GM12878 (cell line): Measurements from ENCODE around the gene RCAN2. TPM values are rescaled to one million over a fixed set of nuclear protein-coding genes. Genes with fewer than 3 reads are reported as not detected.

Source experiments
- ATAC-seq: fragments of 200-7000 bp; cut with Tn5 transposase; 3 replicates; pipeline ENCODE4 v1.9.1; 2020; ENCODE audit warnings: mild to moderate bottlenecking, moderate library complexity
- BruUV-seq: library from RNA; stranded (reverse); fragments of 400-500 nt; replicated peaks from 2 replicates; lab custom pipeline; 2021; lab: Mats Ljungman, UMichigan
- CTCF ChIA-PET: fragments of 300-600 bp; sonication (Branson Sonifier 250); formaldehyde crosslinking; extraction: SDS; loops from one replicate; lab custom pipeline; 2021; ENCODE audit warnings: inconsistent platforms; lab: Yijun Ruan, JAX
- POLR2A ChIA-PET: fragments of 350-600 bp; formaldehyde crosslinking; extraction: SDS; loops from one replicate; lab custom pipeline; 2021; ENCODE audit warnings: inconsistent platforms; lab: Charles Lee
- RAD21 ChIA-PET: fragments of 300-600 bp; sonication (Branson Sonifier 250); formaldehyde crosslinking; loops from one replicate; lab custom pipeline; 2023; ENCODE audit warnings: antibody characterized with exemption; ENCODE audit not compliant: unreplicated experiment; lab: Charles Lee
- SMC1A ChIA-PET: fragments of 300-600 bp; sonication (Branson Sonifier 250); formaldehyde crosslinking; loops from one replicate; lab custom pipeline; 2023; ENCODE audit not compliant: unreplicated experiment, uncharacterized antibody; lab: Charles Lee
- DNase-seq: peaks from one replicate; pipeline ENCODE4 v3.0.0-alpha.2; 2011; ENCODE audit warnings: low read depth, low spot score
- FAIRE-seq: peaks from 3 replicates; lab custom pipeline; 2011; peaks lifted over from hg19 to GRCh38; lab: Jason Lieb, UNC
- H2AFZ ChIP-seq: 2 replicates; pipeline ENCODE4 v1.6.0; 2011; ENCODE audit warnings: low read depth, low read length, control low read depth; ENCODE audit not compliant: control insufficient read depth
- H3K27ac ChIP-seq: 2 replicates; pipeline ENCODE4 v1.5.1; 2011; ENCODE audit warnings: control low read depth; ENCODE audit not compliant: control insufficient read depth, insufficient read depth
- H3K27me3 ChIP-seq, 2 experiments: replicated peaks in 1 of 2; 2 replicates each; pipeline versions ENCODE4 v1.6.0 to v1.6.1; 2011; ENCODE audit warnings: low read length in 1 of 2; ENCODE audit not compliant: control insufficient read depth in 2 of 2, insufficient read depth in 2 of 2
- H3K36me3 ChIP-seq, 2 experiments: 2 replicates each; pipeline ENCODE4 v1.5.1; 2011; ENCODE audit warnings: low read length in 1 of 2; ENCODE audit not compliant: control insufficient read depth in 2 of 2, insufficient read depth in 2 of 2
- H3K4me1 ChIP-seq: 2 replicates; pipeline ENCODE4 v1.6.1; 2011; ENCODE audit warnings: mild to moderate bottlenecking, low read length, moderate library complexity, mixed read lengths; ENCODE audit not compliant: control insufficient read depth, insufficient read depth
- H3K4me2 ChIP-seq: 2 replicates; pipeline ENCODE4 v1.6.0; 2011; ENCODE audit warnings: control low read depth; ENCODE audit not compliant: control insufficient read depth, insufficient read depth
- H3K4me3 ChIP-seq: fragments of 200-600 bp; sonication (generic); 2 replicates; pipeline ENCODE4 v1.5.1; 2016
- H3K79me2 ChIP-seq: 2 replicates; pipeline ENCODE4 v1.6.0; 2011; ENCODE audit warnings: low read length; ENCODE audit not compliant: control insufficient read depth, insufficient read depth
- H3K9ac ChIP-seq: 2 replicates; pipeline ENCODE4 v1.8.0; 2011; ENCODE audit warnings: low read length, control low read depth, mixed read lengths; ENCODE audit not compliant: control insufficient read depth, insufficient read depth
- H3K9me3 ChIP-seq: replicated peaks from 3 replicates; pipeline ENCODE4 v1.5.1; 2011; ENCODE audit warnings: mild to moderate bottlenecking, low read length; ENCODE audit not compliant: control insufficient read depth, insufficient read depth
- H4K20me1 ChIP-seq: 2 replicates; pipeline ENCODE4 v1.6.0; 2011; ENCODE audit not compliant: control insufficient read depth, insufficient read depth
- BRCA1 ChIP-seq: IDR thresholded peaks from 2 replicates; pipeline ENCODE4 v1.6.1; 2011; ENCODE audit warnings: low read depth, low read length, improper control_type of control experiment
- FOXM1 ChIP-seq: IDR thresholded peaks from 2 replicates; pipeline ENCODE4 v1.6.1; 2012; ENCODE audit warnings: low read depth, mild to moderate bottlenecking, inconsistent platforms, low read length, moderate library complexity
- GABPA ChIP-seq: IDR thresholded peaks from 2 replicates; pipeline ENCODE4 v1.6.1; 2014; ENCODE audit warnings: antibody characterized with exemption, low read depth, mild to moderate bottlenecking, inconsistent platforms
- RELA ChIP-seq: fragments of 450-650 bp; IDR thresholded peaks from 2 replicates; pipeline ENCODE4 v1.8.0; 2014; ENCODE audit warnings: borderline replicate concordance; ENCODE audit not compliant: partially characterized antibody
- RFX5 ChIP-seq: IDR thresholded peaks from 2 replicates; pipeline ENCODE4 v1.6.1; 2011; ENCODE audit warnings: low read depth, low read length, improper control_type of control experiment
- SUPT20H ChIP-seq: IDR thresholded peaks from 2 replicates; pipeline ENCODE4 v1.6.1; 2011; ENCODE audit warnings: low read depth, mild to moderate bottlenecking, low read length, moderate library complexity, borderline replicate concordance; ENCODE audit not compliant: control insufficient read depth
- ZBTB33 ChIP-seq: fragments of 450-650 bp; IDR thresholded peaks from 2 replicates; pipeline ENCODE4 v1.6.1; 2017; ENCODE audit warnings: mild to moderate bottlenecking
- WGBS: methylation state at CpG from one replicate; pipeline ENCODE4 v1.1.6; 2016; ENCODE audit warnings: low lambda C conversion rate; ENCODE audit not compliant: insufficient replicate concordance, insufficient coverage; ENCODE audit errors: missing lambda C conversion rate; 5-methylcytosine and 5-hydroxymethylcytosine counted together
- in situ Hi-C: fragments of 300-500 bp; cut with MboI; formaldehyde crosslinking; loops from 9 replicates; pipeline ENCODE4 v1.14.3; 2018; ENCODE audit warnings: mixed read lengths
- intact Hi-C: fragments of 100-400 bp; cut with micrococcal nuclease; formaldehyde crosslinking; loops from one replicate; pipeline ENCODE4 v1.14.2; 2022; ENCODE audit not compliant: unreplicated experiment
- polyA plus RNA-seq, 11 experiments: library from polyadenylated mRNA; depleted of rRNA in 4 of 11; unstranded in 6 of 11; stranded (reverse) in 5 of 11; fragments of >200 nt; fragmentation: Nextera tagmentation in 4 of 11; fragmentation: Illumina TruSeq in 1 of 11; extraction: Ambion mirVana in 4 of 11; extraction: Trizol in 1 of 11; gene quantifications; 1 replicate in 1 of 11; 2 replicates in 10 of 11; pipeline versions ENCODE4 v1.2.1 to v1.2.3, GENCODE V29; 2011 to 2016; ENCODE audit warnings: inconsistent platforms in 2 of 11, missing spikeins in 2 of 11, low read depth in 1 of 11
- total RNA-seq, 4 experiments: library from RNA; depleted of rRNA in 3 of 4; stranded (reverse); fragments of >200 nt in 3 of 4; fragmentation: Illumina TruSeq in 1 of 4; extraction: Trizol in 1 of 4; gene quantifications; 2 replicates each; pipeline versions ENCODE4 v1.2.1 to v1.2.3, GENCODE V29; 2013 to 2021

The RCAN2 gene
- total and polyA plus RNA-seq, 10 of the 15 experiments (the other 5 are each of a cell fraction or from before 2014, with no cell fraction given), result 0.06 TPM; not detected in 9

- TF ChIP-seq SUPT20H (no peak), GABPA (no peak), RFX5 (no peak)
Observed at GRCh38 chr6:46338131-46338530, 153.1 kb downstream of the RCAN2 start (continued).

DNA sequence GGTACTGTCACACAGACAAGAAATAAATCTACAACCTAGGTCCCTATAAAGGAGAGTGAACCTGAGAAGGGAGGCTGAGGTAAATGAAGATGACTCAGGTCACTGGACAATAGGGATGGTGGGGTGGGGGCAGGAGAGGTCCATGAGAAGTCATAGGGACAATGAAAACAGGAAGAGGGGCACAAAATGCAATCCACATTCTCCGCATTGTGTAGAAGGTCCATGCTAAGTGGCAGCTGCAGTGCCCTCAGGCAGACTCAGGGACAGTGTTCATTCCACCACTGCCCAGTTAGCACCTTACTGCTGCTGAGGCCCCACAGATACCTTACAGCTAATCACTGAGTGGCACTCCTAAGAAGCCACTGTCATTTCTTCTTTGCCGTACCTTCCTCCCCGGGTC, 156.8 kb downstream of the RCAN2 start:
- CTCF ChIA-PET, result no interaction called here
- DNase-seq, result no peak

More for the DNA sequence above, 156.8 kb downstream of the RCAN2 start:
- H3K27ac ChIP-seq, result no peak overlapping the region
- FAIRE-seq, result no peak
- ChIA-PET SMC1A (no interaction called here), RAD21 (no interaction called here), POLR2A (no interaction called here)
- no peak overlapping the region for H3K4me2 ChIP-seq
- no peaks in the 10 kb centered on the region; the same call in 1 of the 2 replicates for H3K4me1 ChIP-seq
- H3K79me2 ChIP-seq, result no peaks in the 10 kb centered on the region
- H3K36me3 ChIP-seq, result no peaks in the 10 kb centered on the region
- H3K27me3 ChIP-seq, result no peaks in the 10 kb centered on the region; a peak in 2 of 4 replicates
- no peak overlapping the region for H3K4me3 ChIP-seq
- H4K20me1 ChIP-seq, result no peaks in the 10 kb centered on the region
- no peak overlapping the region for H2AFZ ChIP-seq
- no peaks in the 10 kb centered on the region for H3K9me3 ChIP-seq
- intact Hi-C loops (no loop called here), in situ Hi-C loops (no loop called here)
- 56% methylated on average over 2 of the region's 3 CpGs for WGBS
- TF ChIP-seq BRCA1 (no peak), RELA (no peak), FOXM1 (no peak), ZBTB33 (no peak)
- H3K9ac ChIP-seq, result no peak overlapping the region
- ATAC-seq, result no peak
- BruUV-seq, result no TSS peak
